HepG2 (cell line): ENCODE measurements around the gene MUCL3. TPM values are rescaled to one million over a fixed set of nuclear protein-coding genes. Genes with fewer than 3 reads are reported as not detected.
A peak's percentile ranks its signal among the peaks of the same experiment; 100 is the strongest.

Source experiments
- ETV6 ChIP-seq: sonication (generic); formaldehyde crosslinking; conservative IDR thresholded peaks from 2 replicates; pipeline ENCODE4 v1.4.0; 2020; ENCODE audit warnings: missing genetic modification reagents
- FOXM1 ChIP-seq: sonication (generic); formaldehyde crosslinking; IDR thresholded peaks from 2 replicates; pipeline ENCODE4 v1.5.0; 2020; ENCODE audit warnings: missing genetic modification reagents
- KDM2A ChIP-seq: sonication (generic); formaldehyde crosslinking; IDR thresholded peaks from 2 replicates; pipeline ENCODE4 v1.4.0; 2020; ENCODE audit warnings: low read depth, missing genetic modification reagents, borderline replicate concordance
- MBNL3 ChIP-seq: fragments of 250-450 bp; sonication (Bioruptor Pico); conservative IDR thresholded peaks from 2 replicates; pipeline ENCODE4 v1.8.0; 2022; ENCODE audit warnings: mild to moderate bottlenecking, inconsistent platforms
- NCOA1 ChIP-seq: sonication (generic); formaldehyde crosslinking; IDR thresholded peaks from 2 replicates; pipeline ENCODE4 v1.9.0; 2021; ENCODE audit warnings: missing genetic modification reagents
- NFKB2 ChIP-seq: sonication (generic); formaldehyde crosslinking; IDR thresholded peaks from 2 replicates; pipeline ENCODE4 v1.4.0; 2020; ENCODE audit warnings: missing genetic modification reagents, borderline replicate concordance
- SMC3 ChIP-seq: IDR thresholded peaks from 2 replicates; pipeline ENCODE4 v1.6.1; 2011; ENCODE audit warnings: low read length, improper control_type of control experiment
- TOE1 ChIP-seq: sonication (generic); formaldehyde crosslinking; IDR thresholded peaks from 2 replicates; pipeline ENCODE4 v1.4.0; 2020; ENCODE audit warnings: mild to moderate bottlenecking, missing genetic modification reagents
- polyA plus RNA-seq, 8 experiments: library from polyadenylated mRNA; depleted of rRNA in 3 of 8; stranded (reverse) in 7 of 8; unstranded in 1 of 8; fragments of >200 nt; fragmentation: Illumina TruSeq in 4 of 8; extraction: Trizol in 4 of 8; gene quantifications; 2 replicates each; pipeline versions ENCODE4 v1.2.1 to v1.2.3, GENCODE V29; 2011 to 2016; ENCODE audit warnings: low read depth in 4 of 8, missing spikeins in 1 of 8, mixed read lengths in 1 of 8; ENCODE audit not compliant: insufficient read depth in 1 of 8
- total RNA-seq, 5 experiments: library from RNA; depleted of rRNA; stranded (reverse); fragments of >200 nt; fragmentation: Illumina TruSeq; extraction: Trizol; gene quantifications; 2 replicates each; pipeline ENCODE4 v1.2.3, GENCODE V29; 2016; ENCODE audit warnings: low read depth in 1 of 5
- TF ChIP-seq, protein P1 (sequence below): sonication (generic); formaldehyde crosslinking; conservative IDR thresholded peaks from 2 replicates; pipeline ENCODE4 v1.4.0; 2020; ENCODE audit warnings: missing genetic modification reagents
- TF ChIP-seq, protein P2 (sequence below): sonication (generic); formaldehyde crosslinking; conservative IDR thresholded peaks from 2 replicates; pipeline ENCODE4 v1.8.0; 2022; ENCODE audit warnings: mild to moderate bottlenecking, moderate library complexity, missing genetic modification reagents
- TF ChIP-seq, protein P3 (sequence below): sonication (generic); formaldehyde crosslinking; IDR thresholded peaks from 2 replicates; pipeline ENCODE4 v1.5.0; 2020; ENCODE audit warnings: missing genetic modification reagents, mild to moderate bottlenecking, borderline replicate concordance
- TF ChIP-seq, protein P4 (sequence below): sonication (generic); formaldehyde crosslinking; IDR thresholded peaks from 2 replicates; pipeline ENCODE4 v1.4.0; 2020; ENCODE audit warnings: missing genetic modification reagents
- TF ChIP-seq, protein P5 (sequence below): sonication (generic); formaldehyde crosslinking; IDR thresholded peaks from 2 replicates; pipeline ENCODE4 v1.4.0; 2020; ENCODE audit warnings: mild to moderate bottlenecking, missing genetic modification reagents
- TF ChIP-seq, protein P6 (sequence below): sonication (generic); formaldehyde crosslinking; IDR thresholded peaks from 2 replicates; pipeline ENCODE4 v1.4.0; 2020; ENCODE audit warnings: missing genetic modification reagents, mild to moderate bottlenecking, borderline replicate concordance
- TF ChIP-seq, protein P7 (sequence below): sonication (generic); formaldehyde crosslinking; IDR thresholded peaks from 2 replicates; pipeline ENCODE4 v1.5.0; 2020; ENCODE audit warnings: missing genetic modification reagents

The MUCL3 gene
- total and polyA plus RNA-seq, 2 of the 13 experiments (the other 11 are each of a cell fraction or from before 2014, with no cell fraction given) = not detected

DNA sequence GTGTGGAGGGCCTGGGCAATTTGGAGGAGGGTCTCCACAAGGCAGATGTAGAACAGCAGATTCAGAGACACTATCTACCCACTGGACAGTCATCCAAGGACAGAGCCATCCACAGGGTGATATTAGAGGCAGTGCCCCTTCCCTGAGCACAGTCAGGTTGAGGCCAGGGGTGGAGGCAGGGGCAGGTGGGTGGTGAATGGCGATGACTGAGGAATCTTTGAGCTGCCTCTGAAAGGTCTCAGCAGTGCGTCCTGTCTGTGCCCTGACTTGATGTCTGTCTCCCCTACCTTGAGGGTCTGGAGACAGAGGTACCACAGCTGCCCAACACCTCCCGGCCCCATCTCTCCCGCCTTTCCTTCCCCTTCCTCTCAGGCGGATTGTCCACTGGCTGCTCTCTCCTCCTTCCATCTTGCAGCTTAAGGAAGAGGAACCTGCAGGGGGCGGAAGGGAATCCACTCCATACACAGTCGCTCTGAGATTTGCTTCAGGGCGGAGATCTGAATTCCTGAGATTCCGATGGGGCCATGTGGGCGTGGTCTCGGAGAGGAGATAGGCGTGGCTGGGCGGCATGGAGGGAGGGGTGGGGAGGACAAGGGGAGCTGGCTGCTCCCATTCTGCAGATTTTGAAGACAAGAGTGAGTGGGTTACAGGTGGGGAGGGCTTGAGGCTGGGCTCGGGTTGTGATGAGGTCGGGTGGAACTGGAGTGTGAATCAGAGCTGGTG lies 1.7 kb downstream of the MUCL3 start (continued):
- TF ChIP-seq, protein P1, sequence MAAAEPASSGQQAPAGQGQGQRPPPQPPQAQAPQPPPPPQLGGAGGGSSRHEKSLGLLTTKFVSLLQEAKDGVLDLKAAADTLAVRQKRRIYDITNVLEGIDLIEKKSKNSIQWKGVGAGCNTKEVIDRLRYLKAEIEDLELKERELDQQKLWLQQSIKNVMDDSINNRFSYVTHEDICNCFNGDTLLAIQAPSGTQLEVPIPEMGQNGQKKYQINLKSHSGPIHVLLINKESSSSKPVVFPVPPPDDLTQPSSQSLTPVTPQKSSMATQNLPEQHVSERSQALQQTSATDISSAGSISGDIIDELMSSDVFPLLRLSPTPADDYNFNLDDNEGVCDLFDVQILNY (CRISPR knock-in tag) = no peak
- TF ChIP-seq, protein P2, sequence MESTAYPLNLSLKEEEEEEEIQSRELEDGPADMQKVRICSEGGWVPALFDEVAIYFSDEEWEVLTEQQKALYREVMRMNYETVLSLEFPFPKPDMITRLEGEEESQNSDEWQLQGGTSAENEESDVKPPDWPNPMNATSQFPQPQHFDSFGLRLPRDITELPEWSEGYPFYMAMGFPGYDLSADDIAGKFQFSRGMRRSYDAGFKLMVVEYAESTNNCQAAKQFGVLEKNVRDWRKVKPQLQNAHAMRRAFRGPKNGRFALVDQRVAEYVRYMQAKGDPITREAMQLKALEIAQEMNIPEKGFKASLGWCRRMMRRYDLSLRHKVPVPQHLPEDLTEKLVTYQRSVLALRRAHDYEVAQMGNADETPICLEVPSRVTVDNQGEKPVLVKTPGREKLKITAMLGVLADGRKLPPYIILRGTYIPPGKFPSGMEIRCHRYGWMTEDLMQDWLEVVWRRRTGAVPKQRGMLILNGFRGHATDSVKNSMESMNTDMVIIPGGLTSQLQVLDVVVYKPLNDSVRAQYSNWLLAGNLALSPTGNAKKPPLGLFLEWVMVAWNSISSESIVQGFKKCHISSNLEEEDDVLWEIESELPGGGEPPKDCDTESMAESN (CRISPR knock-in tag) = no peak
- TF ChIP-seq ETV6 (no peak), MBNL3 (CRISPR knock-in tag) (no peak), NCOA1 (no peak), NFKB2 (CRISPR knock-in tag) (no peak; the same call in 1 of the 2 replicates), KDM2A (peak; percentile 16; the same call in 1 of the 2 replicates), TOE1 (CRISPR knock-in tag) (no peak), SMC3 (peak; percentile 66), FOXM1 (CRISPR knock-in tag) (no peak)
- TF ChIP-seq, protein P3, sequence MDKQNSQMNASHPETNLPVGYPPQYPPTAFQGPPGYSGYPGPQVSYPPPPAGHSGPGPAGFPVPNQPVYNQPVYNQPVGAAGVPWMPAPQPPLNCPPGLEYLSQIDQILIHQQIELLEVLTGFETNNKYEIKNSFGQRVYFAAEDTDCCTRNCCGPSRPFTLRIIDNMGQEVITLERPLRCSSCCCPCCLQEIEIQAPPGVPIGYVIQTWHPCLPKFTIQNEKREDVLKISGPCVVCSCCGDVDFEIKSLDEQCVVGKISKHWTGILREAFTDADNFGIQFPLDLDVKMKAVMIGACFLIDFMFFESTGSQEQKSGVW (CRISPR knock-in tag) = no peak
- TF ChIP-seq, protein P4, sequence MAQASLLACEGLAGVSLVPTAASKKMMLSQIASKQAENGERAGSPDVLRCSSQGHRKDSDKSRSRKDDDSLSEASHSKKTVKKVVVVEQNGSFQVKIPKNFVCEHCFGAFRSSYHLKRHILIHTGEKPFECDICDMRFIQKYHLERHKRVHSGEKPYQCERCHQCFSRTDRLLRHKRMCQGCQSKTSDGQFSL (CRISPR knock-in tag) = no peak
- TF ChIP-seq, protein P5, sequence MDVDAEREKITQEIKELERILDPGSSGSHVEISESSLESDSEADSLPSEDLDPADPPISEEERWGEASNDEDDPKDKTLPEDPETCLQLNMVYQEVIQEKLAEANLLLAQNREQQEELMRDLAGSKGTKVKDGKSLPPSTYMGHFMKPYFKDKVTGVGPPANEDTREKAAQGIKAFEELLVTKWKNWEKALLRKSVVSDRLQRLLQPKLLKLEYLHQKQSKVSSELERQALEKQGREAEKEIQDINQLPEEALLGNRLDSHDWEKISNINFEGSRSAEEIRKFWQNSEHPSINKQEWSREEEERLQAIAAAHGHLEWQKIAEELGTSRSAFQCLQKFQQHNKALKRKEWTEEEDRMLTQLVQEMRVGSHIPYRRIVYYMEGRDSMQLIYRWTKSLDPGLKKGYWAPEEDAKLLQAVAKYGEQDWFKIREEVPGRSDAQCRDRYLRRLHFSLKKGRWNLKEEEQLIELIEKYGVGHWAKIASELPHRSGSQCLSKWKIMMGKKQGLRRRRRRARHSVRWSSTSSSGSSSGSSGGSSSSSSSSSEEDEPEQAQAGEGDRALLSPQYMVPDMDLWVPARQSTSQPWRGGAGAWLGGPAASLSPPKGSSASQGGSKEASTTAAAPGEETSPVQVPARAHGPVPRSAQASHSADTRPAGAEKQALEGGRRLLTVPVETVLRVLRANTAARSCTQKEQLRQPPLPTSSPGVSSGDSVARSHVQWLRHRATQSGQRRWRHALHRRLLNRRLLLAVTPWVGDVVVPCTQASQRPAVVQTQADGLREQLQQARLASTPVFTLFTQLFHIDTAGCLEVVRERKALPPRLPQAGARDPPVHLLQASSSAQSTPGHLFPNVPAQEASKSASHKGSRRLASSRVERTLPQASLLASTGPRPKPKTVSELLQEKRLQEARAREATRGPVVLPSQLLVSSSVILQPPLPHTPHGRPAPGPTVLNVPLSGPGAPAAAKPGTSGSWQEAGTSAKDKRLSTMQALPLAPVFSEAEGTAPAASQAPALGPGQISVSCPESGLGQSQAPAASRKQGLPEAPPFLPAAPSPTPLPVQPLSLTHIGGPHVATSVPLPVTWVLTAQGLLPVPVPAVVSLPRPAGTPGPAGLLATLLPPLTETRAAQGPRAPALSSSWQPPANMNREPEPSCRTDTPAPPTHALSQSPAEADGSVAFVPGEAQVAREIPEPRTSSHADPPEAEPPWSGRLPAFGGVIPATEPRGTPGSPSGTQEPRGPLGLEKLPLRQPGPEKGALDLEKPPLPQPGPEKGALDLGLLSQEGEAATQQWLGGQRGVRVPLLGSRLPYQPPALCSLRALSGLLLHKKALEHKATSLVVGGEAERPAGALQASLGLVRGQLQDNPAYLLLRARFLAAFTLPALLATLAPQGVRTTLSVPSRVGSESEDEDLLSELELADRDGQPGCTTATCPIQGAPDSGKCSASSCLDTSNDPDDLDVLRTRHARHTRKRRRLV (CRISPR knock-in tag) = no peak
- TF ChIP-seq, protein P6, sequence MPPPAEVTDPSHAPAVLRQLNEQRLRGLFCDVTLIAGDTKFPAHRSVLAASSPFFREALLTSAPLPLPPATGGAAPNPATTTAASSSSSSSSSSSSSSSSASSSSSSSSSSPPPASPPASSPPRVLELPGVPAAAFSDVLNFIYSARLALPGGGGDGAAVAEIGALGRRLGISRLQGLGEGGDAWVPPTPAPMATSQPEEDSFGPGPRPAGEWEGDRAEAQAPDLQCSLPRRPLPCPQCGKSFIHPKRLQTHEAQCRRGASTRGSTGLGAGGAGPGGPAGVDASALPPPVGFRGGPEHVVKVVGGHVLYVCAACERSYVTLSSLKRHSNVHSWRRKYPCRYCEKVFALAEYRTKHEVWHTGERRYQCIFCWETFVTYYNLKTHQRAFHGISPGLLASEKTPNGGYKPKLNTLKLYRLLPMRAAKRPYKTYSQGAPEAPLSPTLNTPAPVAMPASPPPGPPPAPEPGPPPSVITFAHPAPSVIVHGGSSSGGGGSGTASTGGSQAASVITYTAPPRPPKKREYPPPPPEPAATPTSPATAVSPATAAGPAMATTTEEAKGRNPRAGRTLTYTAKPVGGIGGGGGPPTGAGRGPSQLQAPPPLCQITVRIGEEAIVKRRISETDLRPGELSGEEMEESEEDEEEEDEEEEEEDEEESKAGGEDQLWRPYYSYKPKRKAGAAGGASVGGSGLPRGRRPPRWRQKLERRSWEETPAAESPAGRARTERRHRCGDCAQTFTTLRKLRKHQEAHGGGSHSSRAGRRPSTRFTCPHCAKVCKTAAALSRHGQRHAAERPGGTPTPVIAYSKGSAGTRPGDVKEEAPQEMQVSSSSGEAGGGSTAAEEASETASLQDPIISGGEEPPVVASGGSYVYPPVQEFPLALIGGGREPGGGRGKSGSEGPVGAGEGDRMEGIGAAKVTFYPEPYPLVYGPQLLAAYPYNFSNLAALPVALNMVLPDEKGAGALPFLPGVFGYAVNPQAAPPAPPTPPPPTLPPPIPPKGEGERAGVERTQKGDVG = no peak
- TF ChIP-seq, protein P7, sequence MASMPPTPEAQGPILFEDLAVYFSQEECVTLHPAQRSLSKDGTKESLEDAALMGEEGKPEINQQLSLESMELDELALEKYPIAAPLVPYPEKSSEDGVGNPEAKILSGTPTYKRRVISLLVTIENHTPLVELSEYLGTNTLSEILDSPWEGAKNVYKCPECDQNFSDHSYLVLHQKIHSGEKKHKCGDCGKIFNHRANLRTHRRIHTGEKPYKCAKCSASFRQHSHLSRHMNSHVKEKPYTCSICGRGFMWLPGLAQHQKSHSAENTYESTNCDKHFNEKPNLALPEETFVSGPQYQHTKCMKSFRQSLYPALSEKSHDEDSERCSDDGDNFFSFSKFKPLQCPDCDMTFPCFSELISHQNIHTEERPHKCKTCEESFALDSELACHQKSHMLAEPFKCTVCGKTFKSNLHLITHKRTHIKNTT (CRISPR knock-in tag) = no peak
